HG02884 (cell line): ENCODE results near the gene CRYBG1.

Experiments
- ATAC-seq: cut with Tn5 transposase; IDR thresholded peaks from one replicate; pipeline ENCODE4 v1.9.1; 2021; ENCODE audit warnings: mild to moderate bottlenecking, moderate library complexity; ENCODE audit not compliant: unreplicated experiment

CRYBG1 gene

GRCh38 chr6:106419900-106420613 is 59.5 kb downstream of the CRYBG1 start:
- no peak for ATAC-seq

- no peak for ATAC-seq
Measured at GRCh38 chr6:106421496-106421895, 61.0 kb downstream of the CRYBG1 start.

GRCh38 chr6:106422534-106422933 is 62.0 kb downstream of the CRYBG1 start:
- ATAC-seq: no peak

- no peak for ATAC-seq
Measured at GRCh38 chr6:106425382-106425781, 64.9 kb downstream of the CRYBG1 start.

GRCh38 chr6:106426250-106426970 is 65.9 kb downstream of the CRYBG1 start:
- ATAC-seq: no peak

GRCh38 chr6:106430466-106430865 is 69.9 kb downstream of the CRYBG1 start:
- ATAC-seq: no peak

- ATAC-seq: no peak
Measured at GRCh38 chr6:106431405-106431804, 70.9 kb downstream of the CRYBG1 start.

- no peak for ATAC-seq
Measured at GRCh38 chr6:106431972-106432371, 71.5 kb downstream of the CRYBG1 start.

GRCh38 chr6:106434530-106434929 is 74.0 kb downstream of the CRYBG1 start:
- ATAC-seq: no peak

- no peak for ATAC-seq
Measured at GRCh38 chr6:106439459-106439858, 78.9 kb downstream of the CRYBG1 start.

GRCh38 chr6:106440546-106440945 is 80.0 kb downstream of the CRYBG1 start:
- no peak for ATAC-seq

- ATAC-seq: no peak
Measured at GRCh38 chr6:106442395-106442794, 81.9 kb downstream of the CRYBG1 start.

- no peak for ATAC-seq
Measured at GRCh38 chr6:106444777-106445507, 84.4 kb downstream of the CRYBG1 start.

- ATAC-seq: no peak
Measured at GRCh38 chr6:106445508-106445878, 85.0 kb downstream of the CRYBG1 start.

- ATAC-seq: no peak
Measured at GRCh38 chr6:106446287-106446885, 85.9 kb downstream of the CRYBG1 start.

GRCh38 chr6:106446983-106447382 is 86.5 kb downstream of the CRYBG1 start:
- no peak for ATAC-seq

- ATAC-seq: no peak
Measured at GRCh38 chr6:106448000-106448426, 87.5 kb downstream of the CRYBG1 start.

- no peak for ATAC-seq
Measured at GRCh38 chr6:106450653-106451052, 90.1 kb downstream of the CRYBG1 start.

GRCh38 chr6:106451439-106451838 is 90.9 kb downstream of the CRYBG1 start:
- ATAC-seq: no peak

- no peak for ATAC-seq
Measured at GRCh38 chr6:106452628-106453027, 92.1 kb downstream of the CRYBG1 start.

GRCh38 chr6:106453756-106454367 is 93.3 kb downstream of the CRYBG1 start:
- no peak for ATAC-seq
